Measurements from ENCODE around the gene NME3. TPM values are rescaled to one million over a fixed set of nuclear protein-coding genes. Genes with fewer than 3 reads are reported as not detected.
A peak's percentile ranks its signal among the peaks of the same experiment; 100 is the strongest.

NME3 gene
- total and polyA plus RNA-seq, 4 donors: 33.0 to 379 (median 61.9) TPM

DNA sequence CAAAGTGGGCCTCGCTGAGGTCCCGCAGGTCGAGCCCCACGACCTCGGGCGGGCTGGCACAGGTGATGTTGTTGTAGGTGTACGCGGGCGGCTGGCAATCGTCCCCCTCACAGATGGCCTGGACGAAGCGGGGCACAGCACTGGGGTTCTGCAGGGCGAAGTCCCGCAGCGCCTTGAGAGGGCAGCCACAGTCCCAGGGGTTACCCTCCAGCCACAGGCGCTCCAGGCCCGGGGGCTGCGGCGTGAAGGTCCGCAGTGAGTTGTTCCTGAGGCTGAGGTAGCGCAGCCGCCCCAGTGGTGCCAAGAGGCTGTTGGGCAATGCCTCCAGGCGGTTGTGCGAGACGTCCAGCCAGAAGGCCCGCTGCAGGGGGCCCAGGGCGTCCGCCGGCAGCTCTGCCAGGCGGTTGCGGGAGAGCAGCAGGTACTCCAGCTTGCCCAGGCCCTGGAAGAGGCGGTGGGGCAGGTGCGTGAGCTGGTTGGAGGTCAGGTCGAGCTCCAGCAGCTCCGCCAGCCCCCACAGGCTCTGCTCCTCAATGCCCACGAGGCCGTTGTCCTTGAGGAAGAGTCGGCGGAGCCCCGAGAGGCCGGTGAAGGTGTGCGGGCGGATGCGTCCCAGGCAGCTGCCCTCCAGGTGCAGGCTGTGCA lies 19.4 kb upstream of the NME3 start:
- Histone ChIP-seq H3K9me3 (ENCODE audit: control insufficient read depth, low read length) (no peaks in the 10 kb centered on the region), H3K36me3 (ENCODE audit: control insufficient read depth in 1 of 2, insufficient read depth in 2 of 2, low read length in 1 of 2) (no peaks in the 10 kb centered on the region), H3K4me3 (ENCODE audit: low read length in 2 of 2) (no peak overlapping the region), H3K27me3 (ENCODE audit: control insufficient read depth in 1 of 2, insufficient read depth in 2 of 2, low read length in 1 of 2) (no peaks in the 10 kb centered on the region), H3K27ac (ENCODE audit: low read depth in 1 of 2, low read length in 2 of 2) (no peak overlapping the region), H3K4me1 (ENCODE audit: control insufficient read depth in 1 of 2, insufficient read depth in 2 of 2, low read length in 2 of 2) (no peaks in the 10 kb centered on the region)
- ATAC-seq (ENCODE audit: low FRiP score) (no peak), DNase-seq (peak; percentile 42 to 61)
- intact Hi-C loops (cut with DNase I): no loop called here
- WGBS, 2 donors: 94% methylated on average over 38 to 44 of the region's 44 CpGs

DNA sequence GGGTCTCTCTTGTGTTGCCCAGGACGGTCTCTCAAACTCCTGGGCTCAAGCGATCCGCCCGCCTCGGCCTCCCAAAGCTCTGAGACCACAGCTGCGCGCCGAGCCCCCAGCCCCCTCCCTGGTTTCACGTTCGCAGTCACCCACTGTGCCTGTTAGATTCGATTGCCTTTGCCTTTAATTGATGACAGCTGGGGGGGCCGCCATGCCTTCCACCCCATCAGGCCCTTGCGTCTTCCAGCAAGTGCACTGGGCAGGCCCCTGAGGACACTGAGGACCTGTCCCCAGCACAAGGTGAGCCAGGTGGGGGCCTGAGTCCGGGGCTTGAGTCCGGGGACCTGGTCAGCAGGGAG lies 18.9 kb upstream of the NME3 start:
- ATAC-seq (ENCODE audit: low FRiP score): no peak
- Histone ChIP-seq H3K27ac (ENCODE audit: low read depth in 1 of 2, low read length in 2 of 2) (no peak overlapping the region), H3K4me3 (ENCODE audit: low read length in 2 of 2) (no peak overlapping the region), H3K4me1 (ENCODE audit: control insufficient read depth in 1 of 2, insufficient read depth in 2 of 2, low read length in 2 of 2) (no peaks in the 10 kb centered on the region), H3K36me3 (ENCODE audit: control insufficient read depth in 1 of 2, insufficient read depth in 2 of 2, low read length in 1 of 2) (no peaks in the 10 kb centered on the region), H3K27me3 (ENCODE audit: control insufficient read depth in 1 of 2, insufficient read depth in 2 of 2, low read length in 1 of 2) (no peaks in the 10 kb centered on the region), H3K9me3 (ENCODE audit: control insufficient read depth, low read length) (no peaks in the 10 kb centered on the region)
- peak; percentile 42 to 57 for DNase-seq
- intact Hi-C loops (cut with DNase I): no loop called here
- 93% methylated on average over 15 of the region's 15 CpGs for WGBS, 2 donors

DNA sequence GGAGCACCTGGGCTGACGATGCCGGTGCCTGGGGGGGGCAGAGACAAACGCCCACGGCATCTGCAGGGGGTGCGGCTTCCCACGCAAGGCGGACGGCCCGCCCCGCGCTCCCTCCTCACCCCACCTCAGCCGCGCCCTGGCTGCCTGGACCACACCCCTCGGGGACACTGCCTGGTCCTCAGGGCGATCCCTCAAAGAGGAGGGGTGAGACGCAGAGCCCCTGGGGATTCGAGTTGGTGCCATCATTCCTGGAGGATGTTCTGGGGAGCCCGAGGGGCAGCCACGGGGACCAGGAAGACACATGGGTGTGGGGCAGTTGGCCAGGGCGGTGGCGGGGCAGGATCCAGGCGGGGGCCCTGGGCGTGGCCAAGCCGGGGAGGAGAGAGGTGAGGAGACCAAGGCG lies 18.3 kb upstream of the NME3 start:
- no peak overlapping the region for H3K4me3 ChIP-seq (ENCODE audit: low read length in 2 of 2)
- intact Hi-C loops (cut with DNase I): no loop called here
- H3K27ac ChIP-seq (ENCODE audit: low read depth in 1 of 2, low read length in 2 of 2): no peak overlapping the region
- no peaks in the 10 kb centered on the region for H3K27me3 ChIP-seq (ENCODE audit: control insufficient read depth in 1 of 2, insufficient read depth in 2 of 2, low read length in 1 of 2)
- H3K9me3 ChIP-seq (ENCODE audit: control insufficient read depth, low read length): no peaks in the 10 kb centered on the region
- no peaks in the 10 kb centered on the region for H3K4me1 ChIP-seq (ENCODE audit: control insufficient read depth in 1 of 2, insufficient read depth in 2 of 2, low read length in 2 of 2)
- no peaks in the 10 kb centered on the region for H3K36me3 ChIP-seq (ENCODE audit: control insufficient read depth in 1 of 2, insufficient read depth in 2 of 2, low read length in 1 of 2)
- 88 to 91% methylated on average over 25 of the region's 25 CpGs for WGBS, 2 donors
- ATAC-seq (ENCODE audit: low FRiP score) (no peak), DNase-seq (peak; percentile 44 to 65)

GRCh38 chr16:1788708-1789100 lies 17.4 kb upstream of the NME3 start:
- no peak for ATAC-seq (ENCODE audit: low FRiP score)
- intact Hi-C loops (cut with DNase I): no loop called here
- Histone ChIP-seq H3K27ac (ENCODE audit: low read depth in 1 of 2, low read length in 2 of 2) (no peak overlapping the region), H3K9me3 (ENCODE audit: control insufficient read depth, low read length) (no peaks in the 10 kb centered on the region), H3K27me3 (ENCODE audit: control insufficient read depth in 1 of 2, insufficient read depth in 2 of 2, low read length in 1 of 2) (no peaks in the 10 kb centered on the region), H3K4me3 (ENCODE audit: low read length in 2 of 2) (no peak overlapping the region), H3K4me1 (ENCODE audit: control insufficient read depth in 1 of 2, insufficient read depth in 2 of 2, low read length in 2 of 2) (no peaks in the 10 kb centered on the region), H3K36me3 (ENCODE audit: control insufficient read depth in 1 of 2, insufficient read depth in 2 of 2, low read length in 1 of 2) (no peaks in the 10 kb centered on the region)
- 44 to 55% methylated on average over 19 of the region's 19 CpGs for WGBS, 2 donors
- DNase-seq: peak; percentile 42 to 66

- peak; percentile 43 to 59 for DNase-seq
- ATAC-seq (ENCODE audit: low FRiP score): no peak
- Histone ChIP-seq H3K27me3 (ENCODE audit: control insufficient read depth in 1 of 2, insufficient read depth in 2 of 2, low read length in 1 of 2) (no peaks in the 10 kb centered on the region), H3K27ac (ENCODE audit: low read depth in 1 of 2, low read length in 2 of 2) (no peak overlapping the region), H3K9me3 (ENCODE audit: control insufficient read depth, low read length) (no peaks in the 10 kb centered on the region), H3K4me1 (ENCODE audit: control insufficient read depth in 1 of 2, insufficient read depth in 2 of 2, low read length in 2 of 2) (no peaks in the 10 kb centered on the region), H3K36me3 (ENCODE audit: control insufficient read depth in 1 of 2, insufficient read depth in 2 of 2, low read length in 1 of 2) (no peaks in the 10 kb centered on the region), H3K4me3 (ENCODE audit: low read length in 2 of 2) (no peak overlapping the region)
- 91 to 92% methylated on average over 37 to 38 of the region's 38 CpGs for WGBS, 2 donors
- intact Hi-C loops (cut with DNase I): no loop called here
Observed at GRCh38 chr16:1788095-1788707, 16.9 kb upstream of the NME3 start.

GRCh38 chr16:1787322-1788094 lies 16.2 kb upstream of the NME3 start:
- intact Hi-C loops (cut with DNase I): no loop called here
- no peaks in the 10 kb centered on the region for H3K4me1 ChIP-seq (ENCODE audit: control insufficient read depth in 1 of 2, insufficient read depth in 2 of 2, low read length in 2 of 2)

DNA sequence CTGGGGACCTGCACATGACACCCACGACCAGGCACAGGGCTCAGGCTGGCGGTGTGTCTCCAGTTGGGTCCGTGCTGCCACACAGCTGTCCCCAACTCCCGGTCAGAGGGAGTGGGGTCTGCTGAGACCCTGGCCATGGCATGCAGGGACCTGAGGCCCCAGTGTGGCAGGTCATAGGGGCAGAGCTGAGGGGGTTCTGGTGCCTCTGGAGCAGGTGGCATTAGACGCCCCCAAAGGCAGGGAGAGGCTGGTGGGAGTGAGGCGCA lies 15.6 kb upstream of the NME3 start:
- Histone ChIP-seq H3K36me3 (ENCODE audit: control insufficient read depth in 1 of 2, insufficient read depth in 2 of 2, low read length in 1 of 2) (no peaks in the 10 kb centered on the region), H3K4me3 (ENCODE audit: low read length in 2 of 2) (no peak overlapping the region), H3K9me3 (ENCODE audit: control insufficient read depth, low read length) (no peaks in the 10 kb centered on the region), H3K27ac (ENCODE audit: low read depth in 1 of 2, low read length in 2 of 2) (no peak overlapping the region), H3K4me1 (ENCODE audit: control insufficient read depth in 1 of 2, insufficient read depth in 2 of 2, low read length in 2 of 2) (no peaks in the 10 kb centered on the region), H3K27me3 (ENCODE audit: control insufficient read depth in 1 of 2, insufficient read depth in 2 of 2, low read length in 1 of 2) (no peaks in the 10 kb centered on the region)
- peak in 1 of 2 donors; percentile 61 for DNase-seq
- intact Hi-C loops (cut with DNase I): no loop called here
- WGBS, 2 donors: 84 to 85% methylated on average over 6 of the region's 6 CpGs
- ATAC-seq (ENCODE audit: low FRiP score): no peak

More at GRCh38 chr16:1787322-1788094, 16.2 kb upstream of the NME3 start:
- no peak overlapping the region for H3K4me3 ChIP-seq (ENCODE audit: low read length in 2 of 2)
- ATAC-seq (ENCODE audit: low FRiP score): no peak
- WGBS, 2 donors: 91 to 92% methylated on average over 44 of the region's 44 CpGs
- no peaks in the 10 kb centered on the region for H3K36me3 ChIP-seq (ENCODE audit: control insufficient read depth in 1 of 2, insufficient read depth in 2 of 2, low read length in 1 of 2)
- DNase-seq: peak; percentile 44 to 71
- no peak overlapping the region for H3K27ac ChIP-seq (ENCODE audit: low read depth in 1 of 2, low read length in 2 of 2)
- no peaks in the 10 kb centered on the region for H3K9me3 ChIP-seq (ENCODE audit: control insufficient read depth, low read length)
- H3K27me3 ChIP-seq (ENCODE audit: control insufficient read depth in 1 of 2, insufficient read depth in 2 of 2, low read length in 1 of 2): no peaks in the 10 kb centered on the region

DNA sequence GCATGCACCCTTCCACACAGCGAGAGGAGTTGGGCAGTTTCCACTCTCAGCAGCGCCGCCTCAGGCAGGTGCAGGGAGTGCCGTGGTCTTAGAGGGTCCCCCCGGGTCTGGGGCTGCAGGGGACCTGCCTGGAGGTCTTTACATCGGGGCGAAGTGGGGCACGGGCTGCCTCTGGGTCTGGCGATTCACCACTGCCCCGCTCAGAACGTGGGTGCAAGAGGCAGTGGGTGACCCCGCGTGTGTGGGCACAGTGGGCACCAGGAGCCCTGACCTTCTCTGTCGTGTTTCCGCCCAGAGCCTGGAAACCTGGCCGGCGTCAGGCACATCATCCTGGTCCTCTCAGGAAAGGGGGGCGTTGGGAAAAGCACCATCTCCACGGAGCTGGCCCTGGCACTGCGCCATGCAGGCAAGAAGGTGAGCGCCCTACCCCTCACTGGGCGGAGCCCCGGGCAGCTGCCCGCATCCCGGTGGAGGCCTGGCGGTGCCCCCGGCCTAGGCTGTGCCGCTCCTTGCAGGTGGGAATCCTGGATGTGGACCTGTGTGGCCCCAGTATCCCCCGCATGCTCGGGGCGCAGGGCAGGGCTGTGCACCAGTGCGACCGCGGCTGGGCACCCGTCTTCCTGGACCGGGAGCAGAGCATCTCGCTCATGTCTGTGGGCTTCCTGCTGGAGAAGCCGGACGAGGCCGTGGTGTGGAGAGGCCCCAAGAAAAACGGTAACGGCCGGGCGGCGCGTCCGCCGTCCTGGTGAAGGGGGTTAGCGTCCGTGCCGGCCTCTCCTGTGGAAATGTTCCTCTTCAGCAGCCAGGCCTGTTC lies 15.1 kb upstream of the NME3 start:
- whole genome bisulfite sequencing, 2 donors: 85 to 88% methylated on average over 46 to 51 of the region's 51 CpGs
- Histone ChIP-seq H3K9me3 (ENCODE audit: control insufficient read depth, low read length) (no peaks in the 10 kb centered on the region), H3K4me1 (ENCODE audit: control insufficient read depth in 1 of 2, insufficient read depth in 2 of 2, low read length in 2 of 2) (no peaks in the 10 kb centered on the region), H3K36me3 (ENCODE audit: control insufficient read depth in 1 of 2, insufficient read depth in 2 of 2, low read length in 1 of 2) (no peaks in the 10 kb centered on the region), H3K27me3 (ENCODE audit: control insufficient read depth in 1 of 2, insufficient read depth in 2 of 2, low read length in 1 of 2) (no peaks in the 10 kb centered on the region), H3K27ac (ENCODE audit: low read depth in 1 of 2, low read length in 2 of 2) (no peak overlapping the region), H3K4me3 (ENCODE audit: low read length in 2 of 2) (no peak overlapping the region)
- DNase-seq: peak; percentile 41 to 72
- intact Hi-C loops (cut with DNase I): no loop called here
- ATAC-seq (ENCODE audit: low FRiP score): no peak
